ENCODE data around the gene NUDC. TPM values are rescaled to one million over a fixed set of nuclear protein-coding genes. Genes with fewer than 3 reads are reported as not detected.
"Not testable (repeated sequence)": the region's sequence is repeated elsewhere in the genome, so short reads cannot be mapped to it uniquely, and the experiment has no call there.

Gene NUDC
- 100 to 1,000 TPM in 1 of 4 donors, 10 to 100 TPM in 3; 20.6 to 133 (median 41.0) TPM for total RNA-seq

GRCh38 chr1:26921540-26922430, at the start of gene NUDC:
Gene NUDC, plus strand, starts transcription at chr1:26921743. Its CDS starts 106 bp downstream, at chr1:26921849.
- TF ChIP-seq POLR2A (IDR thresholded peaks at IDR 0.05): peak; percentile 86 to 91
- no peak for TF ChIP-seq CTCF (IDR thresholded peaks at IDR 0.05)
- intact Hi-C loops (cut with DNase I; ENCODE audit: low total_unique reads): no loop called here
- DNase-seq: peak; percentile 95 to 97
- Histone ChIP-seq H3K4me3 (peak within 1 kb of the TSS; percentile 88 to 100), H3K9me3 (no peaks in the 10 kb centered on the region), H3K36me3 (no peaks in the 10 kb centered on the region), H3K27ac (peak within 1 kb of the TSS; percentile 85 to 94), H3K4me1 (no peaks in the 10 kb centered on the region), H3K27me3 (no peaks in the 10 kb centered on the region)

GRCh38 chr1:26873097-26873496, 48.4 kb upstream of the NUDC start:
- not testable (repeated sequence) for DNase-seq, H3K27ac ChIP-seq, H3K36me3 ChIP-seq, H3K9me3 ChIP-seq, H3K27me3 ChIP-seq, H3K4me1 ChIP-seq, H3K4me3 ChIP-seq
- intact Hi-C loops (cut with DNase I; ENCODE audit: low total_unique reads): loop anchor here (10.0 kb wide), 1 partner anchor 58 kb away; no protein-coding TSS in a partner anchor

- H3K27me3 ChIP-seq: no peaks in the 10 kb centered on the region
- no peaks in the 10 kb centered on the region for H3K4me1 ChIP-seq
- no peaks in the 10 kb centered on the region for H3K36me3 ChIP-seq
- H3K9me3 ChIP-seq: no peaks in the 10 kb centered on the region
- intact Hi-C loops (cut with DNase I; ENCODE audit: low total_unique reads): loop anchor here (10.0 kb wide), 1 partner anchor 60 kb away; no protein-coding TSS in a partner anchor
- TF ChIP-seq POLR2A (IDR thresholded peaks at IDR 0.05) (no peak), CTCF (IDR thresholded peaks at IDR 0.05) (no peak)
- H3K27ac ChIP-seq: no peak overlapping the region
- no peak overlapping the region for H3K4me3 ChIP-seq
- DNase-seq: no peak
Measured at GRCh38 chr1:26874896-26875295, 46.6 kb upstream of the NUDC start.

GRCh38 chr1:26877326-26877725, 44.2 kb upstream of the NUDC start:
- Histone ChIP-seq H3K4me1 (no peaks in the 10 kb centered on the region), H3K4me3 (no peak overlapping the region), H3K9me3 (no peaks in the 10 kb centered on the region), H3K27ac (no peak overlapping the region), H3K27me3 (no peaks in the 10 kb centered on the region), H3K36me3 (no peaks in the 10 kb centered on the region)
- intact Hi-C loops (cut with DNase I; ENCODE audit: low total_unique reads): loop anchor here (10.0 kb wide), 1 partner anchor 63 kb away; no protein-coding TSS in a partner anchor
- no peak for DNase-seq
- TF ChIP-seq POLR2A (IDR thresholded peaks at IDR 0.05) (no peak), CTCF (IDR thresholded peaks at IDR 0.05) (no peak)

- intact Hi-C loops (cut with DNase I; ENCODE audit: low total_unique reads): loop anchor here (10.0 kb wide), 1 partner anchor 65 kb away; no protein-coding TSS in a partner anchor
- Histone ChIP-seq H3K36me3 (no peaks in the 10 kb centered on the region), H3K27me3 (no peaks in the 10 kb centered on the region), H3K4me3 (no peak overlapping the region), H3K27ac (no peak overlapping the region), H3K4me1 (no peaks in the 10 kb centered on the region), H3K9me3 (no peaks in the 10 kb centered on the region)
- DNase-seq: no peak
- TF ChIP-seq POLR2A (IDR thresholded peaks at IDR 0.05) (no peak), CTCF (IDR thresholded peaks at IDR 0.05) (no peak)
Measured at GRCh38 chr1:26879793-26880192, 41.8 kb upstream of the NUDC start.

- H3K4me1 ChIP-seq; H3K36me3 ChIP-seq; DNase-seq; H3K4me3 ChIP-seq; H3K27me3 ChIP-seq; intact Hi-C loops (cut with DNase I; ENCODE audit: low total_unique reads); H3K9me3 ChIP-seq; H3K27ac ChIP-seq: not testable (repeated sequence)
Measured at GRCh38 chr1:26881611-26882010, 39.9 kb upstream of the NUDC start.

Measured in uterus (tissue), 4 donors.